GM19438 (cell line): Measurements from ENCODE around the gene ICE1.

Experiments
- ATAC-seq: cut with Tn5 transposase; IDR thresholded peaks from one replicate; pipeline ENCODE4 v1.9.1; 2021; ENCODE audit warnings: low read depth; ENCODE audit not compliant: unreplicated experiment

Gene ICE1

GRCh38 chr5:5524327-5524726, 101.8 kb downstream of the ICE1 start:
- ATAC-seq: no peak

GRCh38 chr5:5531371-5531770, 108.9 kb downstream of the ICE1 start:
- no peak for ATAC-seq

GRCh38 chr5:5532306-5533076, 110.0 kb downstream of the ICE1 start:
- no peak for ATAC-seq

- ATAC-seq: no peak
Observed at GRCh38 chr5:5533927-5534326, 111.5 kb downstream of the ICE1 start.

GRCh38 chr5:5534333-5534732, 111.9 kb downstream of the ICE1 start:
- ATAC-seq: no peak

- no peak for ATAC-seq
Observed at GRCh38 chr5:5536871-5537270, 114.4 kb downstream of the ICE1 start.

GRCh38 chr5:5537426-5537825, 114.9 kb downstream of the ICE1 start:
- ATAC-seq: no peak

- ATAC-seq: no peak
Observed at GRCh38 chr5:5539590-5539989, 117.1 kb downstream of the ICE1 start.
